Activated CD8-positive, alpha-beta memory T cell treated with anti-CD3 and anti-CD28 coated beads for 4 hours (primary cell): Measurements from ENCODE around the gene TTC27.
"Not testable (repeated sequence)": the region's sequence is repeated elsewhere in the genome, so short reads cannot be mapped to it uniquely, and the experiment has no call there.

Source experiments
- DNase-seq, 2 donors: peaks; one replicate each; pipeline ENCODE4 v3.0.0-alpha.2; 2020; ENCODE audit warnings: low read depth in 2 of 2

TTC27 gene

DNA sequence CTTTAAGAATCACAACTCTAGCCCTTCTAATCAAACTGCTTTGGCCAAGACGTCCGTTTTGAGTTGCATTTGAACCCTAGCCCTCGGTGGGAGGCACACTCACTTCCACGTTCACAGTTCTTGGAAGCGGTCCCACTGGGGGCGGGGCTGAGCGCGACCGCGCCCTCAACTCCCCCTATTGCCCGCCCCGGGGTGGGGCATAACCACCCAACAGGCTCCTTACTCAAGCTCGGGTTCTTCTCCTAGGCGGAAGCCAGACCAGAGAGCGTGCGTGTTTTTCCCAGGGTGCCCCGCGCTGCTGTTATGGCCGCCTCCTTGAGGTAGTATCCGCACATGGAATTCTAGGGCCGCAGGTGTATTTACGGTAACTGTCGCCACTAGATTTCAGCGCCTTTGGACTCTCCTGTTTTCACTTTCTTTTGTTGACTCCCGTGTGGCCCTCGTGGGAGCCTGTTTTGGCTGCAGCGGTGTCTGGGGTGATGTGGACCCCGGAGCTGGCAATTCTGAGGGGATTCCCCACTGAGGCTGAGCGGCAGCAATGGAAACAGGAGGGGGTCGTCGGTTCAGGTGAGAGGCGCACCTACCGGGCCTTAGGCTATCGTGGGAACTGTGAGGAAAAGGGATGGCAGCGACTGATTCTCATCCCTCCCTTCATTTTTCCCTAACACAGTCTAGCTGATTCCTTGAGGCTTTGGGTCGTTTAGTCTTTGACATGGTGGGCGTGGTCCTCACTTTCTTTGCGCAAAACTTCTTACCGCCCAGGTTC, at the start of gene TTC27:
TTC27 (plus strand) TSS at position 237 of the 766 bp plus-strand sequence; CDS start at position 480, 243 bp downstream.
- peak; percentile 91 to 92 for DNase-seq

DNA sequence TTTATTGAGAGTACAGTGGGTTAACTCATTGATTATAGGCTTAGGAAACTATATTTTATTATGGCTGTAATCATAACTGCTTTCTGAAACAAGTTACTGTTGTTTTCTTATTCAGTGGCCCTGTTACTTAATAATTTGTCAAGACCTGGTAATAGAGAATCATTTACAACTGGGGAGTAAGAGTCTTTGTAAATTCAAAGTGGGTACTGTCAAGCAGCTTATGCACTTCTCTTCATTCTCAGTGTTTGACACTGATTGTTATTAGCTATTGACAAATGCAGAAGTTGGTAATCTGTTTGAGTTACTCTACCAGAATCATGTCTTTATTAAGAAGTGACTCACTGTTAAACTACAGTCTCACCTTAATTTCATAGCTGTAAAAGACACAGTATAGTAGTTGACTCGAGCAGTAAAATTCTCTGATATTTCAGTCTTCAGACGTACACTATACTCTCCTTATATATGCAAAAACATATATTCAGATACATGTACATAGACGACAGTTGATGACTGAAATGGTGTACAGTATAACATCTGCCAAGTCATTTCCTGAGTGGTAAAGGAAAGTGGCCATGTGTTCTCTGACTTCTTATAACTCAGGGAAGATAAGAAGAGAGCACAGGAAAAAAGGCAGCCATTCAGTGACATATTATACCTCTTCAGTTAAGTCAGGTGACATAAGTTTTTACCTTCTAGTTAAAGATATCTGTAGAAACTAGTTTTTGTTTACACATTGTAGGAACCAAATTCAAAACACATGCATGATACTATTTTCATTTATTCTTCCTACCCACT, 36.0 kb upstream of the TTC27 start:
- DNase-seq = no peak

DNA sequence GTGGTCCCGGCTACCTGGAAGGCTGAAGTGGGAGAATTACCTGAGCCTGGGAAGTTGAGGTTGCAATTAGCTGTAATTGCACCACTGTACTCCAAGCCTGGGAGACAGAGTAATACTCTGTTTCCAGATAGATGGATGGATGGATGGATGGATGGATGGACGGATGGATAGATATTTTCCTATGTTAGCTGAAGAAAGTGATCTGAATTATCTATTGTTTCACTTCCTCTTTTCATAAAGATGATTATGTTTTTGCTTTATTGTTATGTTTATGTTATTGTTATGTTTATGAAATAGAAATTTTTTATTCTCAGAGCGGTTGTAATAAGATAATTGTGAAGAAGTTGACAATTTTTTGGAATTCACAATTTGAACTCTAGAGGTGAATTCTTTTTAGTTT, 33.3 kb upstream of the TTC27 start:
- no peak for DNase-seq

DNA sequence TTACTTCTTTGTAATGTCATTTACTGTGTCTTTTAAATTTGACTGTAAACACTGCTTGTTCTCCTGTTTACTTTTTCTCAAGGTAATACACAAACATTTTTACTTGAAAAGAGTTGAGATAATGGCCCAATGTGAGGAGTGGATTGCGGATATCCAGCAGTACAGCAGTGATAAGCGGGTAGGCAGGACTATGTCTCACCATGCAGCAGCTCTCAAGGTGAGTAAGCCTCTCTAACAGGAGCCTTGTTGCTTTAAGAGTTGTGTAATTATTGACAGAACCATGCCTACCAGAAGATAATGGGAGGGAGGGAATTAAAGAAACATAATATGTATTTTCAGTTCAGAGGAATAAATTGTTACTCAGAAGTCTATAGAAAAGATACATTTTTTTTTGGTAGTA, 16.5 kb upstream of the TTC27 start:
- DNase-seq = no peak

DNA sequence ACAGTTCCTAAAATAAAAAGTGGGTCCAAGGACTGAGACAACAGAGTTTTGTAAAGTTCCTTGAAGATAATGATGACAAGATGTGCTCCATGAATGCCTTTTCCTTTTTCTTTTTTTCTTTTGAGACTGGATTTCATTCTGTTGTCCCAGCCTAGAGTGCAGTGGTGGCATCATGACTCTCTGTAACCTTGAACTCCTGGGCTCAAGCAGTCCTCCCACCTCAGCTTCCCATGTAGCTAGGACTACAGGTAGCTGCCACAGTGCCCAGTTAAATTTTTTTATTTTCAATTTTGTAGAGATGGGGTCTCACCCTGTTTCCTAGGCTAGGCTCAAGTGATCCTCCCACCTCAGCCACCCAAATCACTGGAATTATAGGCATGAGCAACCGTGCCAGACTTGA, 16.1 kb upstream of the TTC27 start:
- no peak for DNase-seq

DNA sequence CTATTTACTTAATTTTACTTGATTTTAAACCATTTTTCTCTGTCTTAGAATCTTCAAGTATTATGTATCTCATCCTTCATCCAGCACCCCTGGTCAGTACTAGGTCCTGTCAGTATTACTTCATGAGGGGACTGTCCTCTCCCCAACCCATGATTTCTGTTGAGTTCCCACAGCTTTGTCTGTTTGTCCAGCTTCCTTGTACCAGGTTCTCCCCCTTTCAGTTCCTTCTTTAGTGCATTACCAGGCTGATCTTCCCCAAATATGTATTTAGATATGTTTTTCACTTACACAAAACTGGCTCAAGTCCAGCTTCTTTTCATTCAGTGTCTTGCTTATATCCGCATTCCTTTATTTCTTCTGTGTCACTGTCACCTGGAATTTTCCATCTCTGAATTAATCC, 13.8 kb upstream of the TTC27 start:
- DNase-seq = no peak

DNA sequence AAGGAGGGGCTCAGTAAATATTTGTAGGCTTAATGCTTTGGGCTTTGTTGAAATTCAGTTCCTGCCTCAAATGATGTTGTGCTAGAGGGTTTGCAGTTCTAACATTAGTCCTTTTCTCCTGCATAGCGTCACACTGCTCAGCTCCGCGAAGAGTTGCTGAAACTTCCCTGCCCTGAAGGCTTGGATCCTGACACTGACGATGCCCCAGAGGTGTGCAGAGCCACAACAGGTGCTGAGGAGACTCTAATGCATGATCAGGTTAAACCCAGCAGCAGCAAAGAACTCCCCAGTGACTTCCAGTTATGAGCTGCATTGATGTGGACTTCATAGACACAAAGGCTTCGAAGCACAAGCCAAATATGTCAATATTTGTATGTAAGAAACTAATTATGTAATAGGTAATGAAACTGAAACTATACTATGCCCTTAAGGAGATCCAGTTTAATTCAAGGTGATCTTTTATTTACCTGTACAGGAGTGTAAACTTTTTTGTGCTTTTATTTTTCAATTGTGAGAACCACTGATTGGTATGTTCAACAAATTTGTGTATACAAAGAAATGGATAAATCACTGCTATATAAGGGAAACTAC, 10.2 kb upstream of the TTC27 start:
- DNase-seq = no peak

DNA sequence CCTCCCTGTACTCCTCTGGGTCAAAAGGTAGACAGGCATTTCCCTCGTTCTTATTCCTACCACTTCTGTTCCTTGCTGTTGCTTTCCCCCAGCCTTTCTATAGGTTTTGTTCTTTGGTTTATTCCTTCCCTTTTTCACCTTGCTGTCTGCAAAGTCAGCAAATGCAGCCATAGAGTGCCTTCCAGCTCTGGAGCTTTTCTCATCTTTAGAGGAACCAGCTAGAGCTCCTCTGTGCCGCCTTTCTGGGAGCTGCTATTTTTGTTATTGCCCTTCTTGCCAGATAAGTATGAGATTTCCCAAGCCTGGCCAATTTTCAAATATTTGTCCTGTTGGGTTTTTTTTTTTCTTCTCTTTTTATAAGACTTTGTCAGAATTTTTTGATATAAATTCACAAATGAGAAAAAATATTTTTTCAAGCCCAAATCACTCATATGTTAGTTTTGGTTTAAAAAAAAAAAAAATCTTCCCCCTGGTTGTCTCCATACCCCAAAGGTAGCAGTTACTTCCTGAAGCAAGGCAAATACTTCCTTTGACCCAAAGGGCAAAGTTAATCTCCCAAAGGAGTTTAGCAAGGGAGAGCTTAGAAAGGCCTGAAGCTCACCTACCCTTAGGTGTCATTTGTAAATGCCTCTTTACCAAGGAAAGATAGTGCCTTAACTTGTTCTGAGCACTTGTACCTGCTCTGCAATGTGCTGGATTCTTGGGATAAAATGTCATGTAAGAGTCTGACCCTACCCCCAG, 5.1 kb upstream of the TTC27 start:
- no peak for DNase-seq

DNA sequence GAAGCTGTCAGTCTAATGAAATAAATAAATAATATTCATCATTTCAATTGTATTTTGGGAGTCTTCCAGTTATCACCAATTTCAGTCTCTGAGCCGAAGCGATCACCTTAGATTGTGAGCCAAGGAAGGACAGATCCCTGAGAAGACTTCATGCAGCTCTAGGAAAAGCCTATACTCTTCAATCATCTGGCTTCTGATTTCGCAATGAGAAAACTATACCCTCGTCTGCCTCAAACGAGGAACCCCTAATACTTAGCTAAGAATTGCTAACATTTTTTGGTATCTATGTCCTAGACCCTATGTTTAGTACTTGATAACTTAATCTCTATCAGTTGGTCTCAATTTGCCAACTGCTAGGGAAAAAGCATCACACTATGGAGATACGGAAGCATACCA, 4.5 kb upstream of the TTC27 start:
- DNase-seq = no peak

DNA sequence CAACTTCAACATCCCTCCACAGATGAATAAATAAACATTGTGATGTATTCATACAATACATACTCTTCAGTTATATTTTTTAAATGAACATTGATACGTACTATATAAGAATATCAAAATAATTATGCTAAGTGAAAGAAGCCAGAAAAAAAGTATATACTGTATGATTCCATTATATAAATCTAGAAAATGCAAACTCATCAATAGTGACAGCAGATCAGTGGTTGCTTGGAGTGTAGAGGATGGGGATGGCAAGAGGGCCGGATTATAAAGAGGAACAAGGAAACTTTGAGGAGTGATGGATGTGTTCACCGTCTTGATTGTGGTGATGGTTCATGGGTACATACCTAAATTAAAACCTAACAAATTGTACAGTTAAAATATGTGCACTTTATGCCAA, 3.0 kb upstream of the TTC27 start:
- DNase-seq = no peak

DNA sequence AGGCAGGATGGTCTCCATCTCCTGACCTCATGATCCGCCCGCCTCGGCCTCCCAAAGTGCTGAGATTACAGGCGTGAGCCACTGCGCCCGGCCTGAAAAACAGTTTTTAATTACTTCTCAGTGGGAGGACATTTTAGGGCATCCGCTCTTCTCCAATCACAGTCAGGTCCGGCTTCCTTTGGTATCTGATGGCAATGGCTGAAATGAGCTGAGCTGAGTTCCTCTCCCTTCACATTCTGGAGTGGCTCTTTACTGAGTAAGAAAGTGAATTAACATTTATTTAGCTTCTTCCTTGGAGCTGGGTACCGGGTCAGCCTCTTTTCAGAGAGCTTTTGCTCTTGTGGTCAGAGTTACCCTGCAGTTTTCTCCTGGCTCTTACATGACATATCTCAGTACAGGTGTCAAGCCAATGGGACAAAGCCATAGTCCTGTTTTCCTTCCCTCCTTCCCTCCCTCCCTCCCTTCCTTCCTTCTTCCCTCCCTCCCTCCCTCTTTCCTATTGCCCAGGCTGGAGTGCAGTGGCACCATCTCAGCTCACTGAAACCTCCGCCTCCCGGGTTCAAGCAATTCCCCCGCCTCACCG, 1.1 kb upstream of the TTC27 start:
- no peak for DNase-seq

DNA sequence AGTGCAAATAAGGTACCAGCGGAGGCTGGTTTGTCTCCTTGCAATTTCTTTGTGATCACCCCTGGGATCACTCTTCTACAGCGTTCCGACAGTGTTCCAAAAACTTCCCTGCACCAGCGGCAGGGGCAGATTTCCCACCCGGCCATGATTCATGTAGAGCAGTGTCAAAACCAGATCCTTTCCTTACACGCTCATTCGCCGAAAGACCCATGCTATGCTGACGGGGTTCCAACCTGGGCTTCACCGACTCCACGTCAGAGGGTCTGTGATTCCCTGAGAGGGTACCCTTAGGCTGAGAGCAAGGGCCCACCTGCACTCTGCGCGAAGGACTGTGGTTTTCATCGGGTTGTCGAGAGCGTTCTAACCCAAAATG, 423 bp upstream of the TTC27 start:
- DNase-seq = no peak

DNA sequence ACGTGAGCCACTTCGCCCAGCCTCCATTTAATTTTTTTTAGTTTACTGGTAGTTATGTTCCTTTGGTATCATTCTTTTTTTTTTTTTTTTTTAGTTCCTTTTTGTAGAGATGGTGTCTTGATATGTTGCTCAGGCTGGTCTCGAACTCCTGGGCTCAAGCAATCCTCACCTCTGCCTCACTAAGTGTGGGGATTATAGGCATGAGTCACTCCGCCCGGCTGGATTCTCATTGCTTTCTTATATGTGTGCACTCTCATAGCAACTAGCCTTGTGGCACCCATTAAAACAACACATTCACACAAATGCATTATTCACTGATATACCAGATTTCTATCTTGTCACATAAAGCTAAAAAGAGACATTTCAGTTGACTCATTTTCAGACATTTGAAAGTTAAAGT, 4.2 kb downstream of the TTC27 start:
- no peak for DNase-seq

DNA sequence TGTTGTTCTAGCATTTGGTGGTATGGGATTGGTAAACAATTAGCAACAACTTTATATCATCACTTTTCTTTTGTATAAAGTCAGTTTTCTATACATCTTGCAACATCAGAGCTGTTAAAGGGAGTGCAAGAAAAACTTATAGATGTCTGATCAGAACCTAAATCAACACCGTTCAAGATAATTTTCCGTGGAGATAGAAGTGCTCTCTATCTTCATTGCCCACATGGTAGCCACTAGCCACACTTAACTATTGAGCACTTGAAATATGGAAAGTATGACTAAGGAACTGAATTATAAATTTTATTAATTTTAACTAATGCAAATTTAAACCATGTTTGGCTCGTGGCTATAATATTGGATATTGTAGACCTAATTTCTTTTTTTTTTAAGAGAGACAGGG, 5.2 kb downstream of the TTC27 start:
- DNase-seq = no peak

DNA sequence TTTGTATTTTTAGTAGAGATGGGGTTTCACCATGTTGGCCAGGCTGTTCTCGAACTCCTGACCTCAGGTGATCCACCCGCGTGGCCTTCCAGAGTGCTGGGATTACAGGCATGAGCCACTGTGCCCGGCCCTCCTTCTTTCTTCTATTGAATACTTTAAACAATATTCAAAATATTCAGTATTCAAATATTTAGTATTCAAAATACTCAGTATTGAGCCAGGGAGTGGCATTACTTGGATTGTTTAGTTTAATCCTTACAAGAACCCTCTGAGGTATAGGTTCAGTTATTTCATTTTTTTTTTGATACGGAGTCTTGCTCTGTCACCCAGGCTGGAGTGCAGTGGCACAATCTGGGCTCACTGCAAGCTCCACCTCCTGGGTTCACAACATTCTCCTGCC, 10.7 kb downstream of the TTC27 start:
- DNase-seq = not testable (repeated sequence)

DNA sequence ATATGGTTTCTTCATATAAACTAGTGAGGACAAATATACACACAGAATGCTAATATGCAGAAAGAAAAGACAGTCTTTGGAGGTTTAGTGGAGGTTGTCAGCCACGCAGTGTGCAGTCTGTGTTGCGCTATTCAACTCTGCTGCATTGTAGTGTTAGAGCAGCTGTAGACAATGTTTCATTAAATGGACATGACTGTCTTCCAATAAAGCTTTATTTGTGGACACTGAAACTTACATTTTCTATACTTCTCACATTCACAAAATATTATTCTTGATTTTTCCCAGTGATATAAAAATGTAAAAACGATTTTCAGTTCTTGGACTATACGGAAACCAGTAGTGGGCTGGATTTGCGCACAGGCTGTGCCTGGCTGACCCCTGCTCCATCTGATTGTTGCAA, 13.3 kb downstream of the TTC27 start:
- no peak for DNase-seq

DNA sequence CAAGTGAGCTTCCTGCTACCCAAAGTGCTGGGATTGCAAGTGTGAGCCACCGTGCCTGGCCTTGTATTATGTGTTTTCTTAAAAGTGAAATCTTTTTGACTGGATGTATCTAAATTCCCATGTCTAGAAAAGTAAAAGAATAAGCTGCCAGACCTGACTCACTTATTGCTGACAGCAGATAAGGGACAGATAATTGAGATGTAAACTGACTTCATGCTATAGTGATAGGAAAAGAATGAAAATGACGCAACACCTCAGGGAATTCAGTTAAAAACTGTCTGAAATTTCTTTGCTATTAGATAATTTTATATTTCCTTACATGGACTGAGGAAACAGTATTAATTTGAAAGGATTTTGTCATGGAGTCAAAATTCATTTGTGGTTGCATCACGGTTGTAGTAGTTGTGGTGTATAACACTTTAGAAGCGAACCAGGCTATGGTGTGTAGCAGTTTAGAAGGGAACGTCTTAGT, 19.4 kb downstream of the TTC27 start:
- no peak for DNase-seq

DNA sequence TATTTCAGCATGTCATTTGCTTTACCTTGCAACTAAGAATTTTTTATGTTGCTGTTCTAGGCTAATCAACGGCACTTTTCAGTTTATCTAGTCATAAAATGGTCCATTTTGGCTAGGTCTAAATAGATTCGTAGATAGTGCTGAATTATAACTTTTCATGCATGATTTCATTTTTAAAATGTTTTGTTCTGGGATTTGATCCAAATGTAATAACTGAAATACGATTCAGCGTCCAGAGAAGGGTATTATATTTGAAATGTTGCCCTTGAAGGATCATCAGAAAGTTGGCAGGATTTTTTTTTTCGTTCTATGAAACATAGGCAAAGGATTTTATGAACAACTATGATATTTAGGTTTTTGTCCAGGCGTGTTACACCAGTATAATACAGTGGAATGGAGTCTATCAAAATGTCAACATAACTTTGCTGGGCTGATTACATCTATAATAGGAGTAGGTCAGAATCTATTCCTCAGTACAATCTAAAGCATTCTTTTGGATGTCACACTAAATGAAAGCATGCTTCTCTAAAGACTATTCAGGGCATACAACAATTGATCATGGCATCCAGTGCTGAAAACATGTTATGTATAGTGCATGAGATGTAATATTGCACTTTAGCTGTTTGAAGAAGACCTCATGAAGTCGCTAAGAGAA, 24.8 kb downstream of the TTC27 start:
- DNase-seq = no peak

DNA sequence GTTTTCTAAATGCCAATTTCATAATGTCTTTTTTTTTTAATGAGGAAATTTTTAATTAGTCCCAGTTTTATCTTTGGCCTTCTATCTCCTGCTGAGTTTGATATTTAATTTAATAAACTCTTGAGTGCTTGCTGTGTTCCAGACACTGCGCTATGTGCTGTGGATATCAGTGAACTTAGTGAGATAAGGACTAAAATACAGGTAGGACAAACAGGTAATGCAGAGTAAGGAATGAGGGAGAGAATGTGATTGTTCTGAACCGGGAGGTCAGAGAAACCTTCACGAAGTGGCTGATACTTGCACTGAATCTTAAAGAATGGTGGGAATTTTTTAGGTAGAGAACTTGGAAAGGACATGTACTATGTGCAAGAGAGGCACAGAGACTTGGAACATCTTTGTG, 28.2 kb downstream of the TTC27 start:
- no peak for DNase-seq

DNA sequence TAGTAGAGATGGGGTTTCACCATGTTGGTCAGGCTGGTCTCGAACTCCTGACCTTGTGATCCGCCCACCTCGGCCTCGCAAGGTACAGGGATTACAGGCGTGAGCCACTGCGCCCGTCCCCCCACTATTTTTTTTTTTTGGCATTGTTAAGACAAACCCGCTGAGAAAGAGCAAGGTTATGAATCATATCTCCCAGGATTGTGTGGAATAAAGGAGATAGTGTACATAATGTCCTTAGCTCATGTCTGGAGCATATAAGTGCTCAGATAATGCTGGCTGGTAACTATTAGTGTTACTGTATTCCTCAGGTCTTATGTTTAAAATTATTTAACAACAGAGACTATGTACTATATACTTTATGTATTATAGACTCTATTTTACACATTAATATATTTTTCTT, 36.0 kb downstream of the TTC27 start:
- no peak for DNase-seq

DNA sequence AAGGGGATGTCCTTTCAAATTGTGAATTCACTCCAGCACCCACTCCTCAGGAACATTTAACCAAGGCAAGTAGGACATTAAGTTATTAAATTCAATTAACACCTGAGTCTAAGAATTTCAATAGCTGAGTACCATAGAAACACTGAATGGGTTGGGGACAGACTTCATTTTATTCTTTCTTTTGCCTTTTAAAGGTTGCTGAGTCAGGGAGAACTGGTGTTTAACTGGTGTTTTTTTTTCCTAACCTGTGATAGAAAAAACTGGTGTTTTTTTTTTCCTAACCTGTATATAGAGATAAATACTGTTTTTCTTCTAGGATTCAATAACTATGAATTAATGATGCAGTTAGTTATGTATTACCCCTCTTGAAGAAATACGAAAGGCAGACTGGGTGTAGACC, 38.9 kb downstream of the TTC27 start:
- no peak for DNase-seq
